Activated CD4-positive, alpha-beta T cell treated with anti-CD3 and anti-CD28 coated beads for 1 hour (primary cell): ENCODE results near the gene PRSS48.
"Not testable (repeated sequence)": the region's sequence is repeated elsewhere in the genome, so short reads cannot be mapped to it uniquely, and the experiment has no call there.

ENCODE experiments used
- DNase-seq: peaks from one replicate; pipeline ENCODE4 v3.0.0-alpha.2; 2020

Gene PRSS48

GRCh38 chr4:151263455-151263854 is 13.5 kb upstream of the PRSS48 start:
- DNase-seq: no peak

- DNase-seq: no peak
These were observed 10.5 kb upstream of the PRSS48 start for GRCh38 chr4:151266497-151266896.

GRCh38 chr4:151267104-151267503 is 9.9 kb upstream of the PRSS48 start:
- DNase-seq: no peak

GRCh38 chr4:151267822-151268535 is 9.0 kb upstream of the PRSS48 start:
- DNase-seq: no peak

- DNase-seq: not testable (repeated sequence)
These were observed 8.1 kb upstream of the PRSS48 start for GRCh38 chr4:151268905-151269304.

- no peak for DNase-seq
These were observed 7.7 kb downstream of the PRSS48 start for GRCh38 chr4:151284534-151285245.

- DNase-seq: no peak
These were observed 10.4 kb downstream of the PRSS48 start for GRCh38 chr4:151287409-151287808.

- DNase-seq: no peak
These were observed 14.5 kb downstream of the PRSS48 start for GRCh38 chr4:151291485-151291884.

- no peak for DNase-seq
These were observed 15.1 kb downstream of the PRSS48 start for GRCh38 chr4:151292038-151292437.

- no peak for DNase-seq
These were observed 18.0 kb downstream of the PRSS48 start for GRCh38 chr4:151294833-151295496.

- no peak for DNase-seq
These were observed 19.3 kb downstream of the PRSS48 start for GRCh38 chr4:151296227-151296626.

GRCh38 chr4:151297170-151297569 is 20.2 kb downstream of the PRSS48 start:
- no peak for DNase-seq

GRCh38 chr4:151302432-151302831 is 25.5 kb downstream of the PRSS48 start:
- DNase-seq: no peak

- no peak for DNase-seq
These were observed 27.3 kb downstream of the PRSS48 start for GRCh38 chr4:151304226-151304625.

GRCh38 chr4:151304755-151305154 is 27.8 kb downstream of the PRSS48 start:
- no peak for DNase-seq

GRCh38 chr4:151310124-151310728 is 33.3 kb downstream of the PRSS48 start:
- no peak for DNase-seq

- DNase-seq: no peak
These were observed 36.5 kb downstream of the PRSS48 start for GRCh38 chr4:151313306-151314009.

GRCh38 chr4:151314010-151314355 is 37.0 kb downstream of the PRSS48 start:
- DNase-seq: no peak

GRCh38 chr4:151314479-151314878 is 37.5 kb downstream of the PRSS48 start:
- no peak for DNase-seq

- no peak for DNase-seq
These were observed 38.4 kb downstream of the PRSS48 start for GRCh38 chr4:151315212-151315886.

GRCh38 chr4:151316645-151317044 is 39.7 kb downstream of the PRSS48 start:
- no peak for DNase-seq

- no peak for DNase-seq
These were observed 41.5 kb downstream of the PRSS48 start for GRCh38 chr4:151318307-151319006.
